HEK293 (cell line): ENCODE results near the gene VEZF1.

Experiments
- BCL6B ChIP-seq: fragments of 450-650 bp; formaldehyde crosslinking; IDR thresholded peaks from 2 replicates; pipeline ENCODE4 v1.5.1; 2017; ENCODE audit warnings: missing biosample characterization, missing genetic modification characterization
- FEZF1 ChIP-seq: fragments of 450-650 bp; formaldehyde crosslinking; IDR thresholded peaks from 2 replicates; pipeline ENCODE4 v1.5.1; 2016; ENCODE audit warnings: missing biosample characterization, missing genetic modification characterization
- GLI2 ChIP-seq: fragments of 450-650 bp; formaldehyde crosslinking; IDR thresholded peaks from 2 replicates; pipeline ENCODE4; 2017; ENCODE audit warnings: missing biosample characterization, missing genetic modification characterization, low read depth, borderline replicate concordance
- HOXC10 ChIP-seq: sonication (generic); formaldehyde crosslinking; IDR thresholded peaks from 2 replicates; pipeline ENCODE4 v1.8.1; 2023; ENCODE audit warnings: mild to moderate bottlenecking, missing genetic modification reagents
- MZF1 ChIP-seq: fragments of 450-650 bp; formaldehyde crosslinking; IDR thresholded peaks from 2 replicates; pipeline ENCODE4 v1.5.1; 2017; ENCODE audit warnings: missing biosample characterization, missing genetic modification characterization, borderline replicate concordance
- OVOL3 ChIP-seq: fragments of 450-650 bp; formaldehyde crosslinking; IDR thresholded peaks from 2 replicates; pipeline ENCODE4 v1.5.1; 2016; ENCODE audit warnings: missing biosample characterization, missing genetic modification characterization
- PRDM4 ChIP-seq: fragments of 450-650 bp; formaldehyde crosslinking; IDR thresholded peaks from 2 replicates; pipeline ENCODE4 v1.5.1; 2017; ENCODE audit warnings: missing biosample characterization, missing genetic modification characterization
- REPIN1 ChIP-seq: fragments of 450-650 bp; formaldehyde crosslinking; IDR thresholded peaks from 2 replicates; pipeline ENCODE4 v1.5.1; 2017; ENCODE audit warnings: missing biosample characterization, missing genetic modification characterization, low read depth
- SALL2 ChIP-seq: fragments of 450-650 bp; formaldehyde crosslinking; IDR thresholded peaks from 2 replicates; pipeline ENCODE4 v1.5.0; 2017; ENCODE audit warnings: missing biosample characterization, mild to moderate bottlenecking, missing genetic modification characterization, borderline replicate concordance
- TRIM28 ChIP-seq: IDR thresholded peaks from 2 replicates; pipeline ENCODE4 v1.6.1; 2011; ENCODE audit warnings: low read length, control low read depth, borderline replicate concordance
- ZBTB11 ChIP-seq: fragments of 450-650 bp; formaldehyde crosslinking; conservative IDR thresholded peaks from 2 replicates; pipeline ENCODE4 v1.5.1; 2016; ENCODE audit warnings: low read depth, missing biosample characterization, missing genetic modification characterization
- ZBTB6 ChIP-seq: fragments of 450-650 bp; formaldehyde crosslinking; IDR thresholded peaks from 2 replicates; pipeline ENCODE4 v1.5.1; 2017; ENCODE audit warnings: missing biosample characterization, missing genetic modification characterization
- ZEB2 ChIP-seq: fragments of 450-650 bp; formaldehyde crosslinking; IDR thresholded peaks from 2 replicates; pipeline ENCODE4 v1.5.1; 2016; ENCODE audit warnings: missing biosample characterization, missing genetic modification characterization
- ZFP3 ChIP-seq: fragments of 450-650 bp; formaldehyde crosslinking; IDR thresholded peaks from 2 replicates; pipeline ENCODE4 v1.5.1; 2016; ENCODE audit warnings: low read depth, missing biosample characterization, missing genetic modification characterization
- ZFP37 ChIP-seq: fragments of 450-650 bp; formaldehyde crosslinking; IDR thresholded peaks from 2 replicates; pipeline ENCODE4 v1.5.1; 2016; ENCODE audit warnings: missing biosample characterization, missing genetic modification characterization
- ZFP41 ChIP-seq: fragments of 450-650 bp; formaldehyde crosslinking; IDR thresholded peaks from 2 replicates; pipeline ENCODE4 v1.5.1; 2016; ENCODE audit warnings: missing biosample characterization, missing genetic modification characterization, borderline replicate concordance
- ZNF133 ChIP-seq: fragments of 450-650 bp; formaldehyde crosslinking; IDR thresholded peaks from 2 replicates; pipeline ENCODE4 v1.5.1; 2016; ENCODE audit warnings: missing biosample characterization, missing genetic modification characterization
- ZNF174 ChIP-seq: fragments of 450-650 bp; formaldehyde crosslinking; IDR thresholded peaks from 2 replicates; pipeline ENCODE4 v1.5.0; 2017; ENCODE audit warnings: missing biosample characterization, mild to moderate bottlenecking, missing genetic modification characterization
- ZNF18 ChIP-seq: fragments of 450-650 bp; formaldehyde crosslinking; IDR thresholded peaks from 2 replicates; pipeline ENCODE4 v1.5.1; 2016; ENCODE audit warnings: missing biosample characterization, missing genetic modification characterization
- ZNF24 ChIP-seq: fragments of 450-650 bp; formaldehyde crosslinking; IDR thresholded peaks from 2 replicates; pipeline ENCODE4 v1.5.1; 2016; ENCODE audit warnings: missing biosample characterization, missing genetic modification characterization
- ZNF302 ChIP-seq: fragments of 450-650 bp; formaldehyde crosslinking; IDR thresholded peaks from 2 replicates; pipeline ENCODE4 v1.5.1; 2016; ENCODE audit warnings: missing biosample characterization, missing genetic modification characterization, low read depth
- ZNF394 ChIP-seq: fragments of 450-650 bp; formaldehyde crosslinking; IDR thresholded peaks from 2 replicates; pipeline ENCODE4 v1.5.1; 2016; ENCODE audit warnings: missing biosample characterization, missing genetic modification characterization, mild to moderate bottlenecking, moderate library complexity, borderline replicate concordance
- ZNF561 ChIP-seq: fragments of 450-650 bp; IDR thresholded peaks from 2 replicates; pipeline ENCODE4 v1.5.1; 2018; ENCODE audit warnings: missing biosample characterization, missing genetic modification characterization, borderline replicate concordance
- ZNF585B ChIP-seq: fragments of 450-650 bp; formaldehyde crosslinking; IDR thresholded peaks from 2 replicates; pipeline ENCODE4 v1.5.1; 2016; ENCODE audit warnings: missing biosample characterization, missing genetic modification characterization
- ZNF639 ChIP-seq: fragments of 450-650 bp; formaldehyde crosslinking; IDR thresholded peaks from 2 replicates; pipeline ENCODE4 v1.5.1; 2016; ENCODE audit warnings: missing biosample characterization, missing genetic modification characterization
- ZNF776 ChIP-seq: fragments of 450-650 bp; formaldehyde crosslinking; IDR thresholded peaks from 2 replicates; pipeline ENCODE4 v1.5.0; 2017; ENCODE audit warnings: missing biosample characterization, missing genetic modification characterization, borderline replicate concordance
- ZSCAN18 ChIP-seq: fragments of 450-650 bp; formaldehyde crosslinking; IDR thresholded peaks from 2 replicates; pipeline ENCODE4 v1.5.1; 2016; ENCODE audit warnings: missing biosample characterization, missing genetic modification characterization
- ZXDB ChIP-seq: fragments of 450-650 bp; formaldehyde crosslinking; IDR thresholded peaks from 2 replicates; pipeline ENCODE4 v1.5.1; 2016; ENCODE audit warnings: missing biosample characterization, missing genetic modification characterization

The VEZF1 gene

GRCh38 chr17:57924677-57925076 lies 63.4 kb downstream of the VEZF1 start (continued):
- TF ChIP-seq PRDM4 (tag by site-specific recombination), result peak; percentile 53; the same call in 1 of the 2 replicates
- no peak for TF ChIP-seq ZFP3 (tag by site-specific recombination)
- no peak for TF ChIP-seq ZEB2 (tag by site-specific recombination)
- no peak for TF ChIP-seq ZBTB11
- TF ChIP-seq ZNF561 (tag by site-specific recombination), result no peak; the same call in 1 of the 2 replicates
- peak; percentile 75 for TF ChIP-seq FEZF1 (tag by site-specific recombination)
- TF ChIP-seq ZNF776 (tag by site-specific recombination), result no peak
- TF ChIP-seq ZNF639 (tag by site-specific recombination), result no peak
- no peak for TF ChIP-seq GLI2 (tag by site-specific recombination)
- no peak for TF ChIP-seq REPIN1
- no peak for TF ChIP-seq ZNF302 (tag by site-specific recombination)
- no peak for TF ChIP-seq ZNF133 (tag by site-specific recombination)
- no peak for TF ChIP-seq SALL2 (tag by site-specific recombination)
- no peak for TF ChIP-seq ZNF174
- TF ChIP-seq ZNF585B (tag by site-specific recombination), result no peak
- no peak for TF ChIP-seq ZFP37
- no peak for TF ChIP-seq MZF1 (tag by site-specific recombination)
- TF ChIP-seq ZXDB, result no peak
- TF ChIP-seq ZNF394 (tag by site-specific recombination), result no peak
- TF ChIP-seq ZSCAN18 (tag by site-specific recombination), result no peak
- no peak for TF ChIP-seq OVOL3 (tag by site-specific recombination)
- no peak for TF ChIP-seq HOXC10 (CRISPR knock-in tag)
- TF ChIP-seq ZBTB6 (tag by site-specific recombination), result 0 out of 2 replicates have a peak, but pooled peaks have one; percentile 4
- TF ChIP-seq TRIM28, result no peak
- TF ChIP-seq ZFP41 (tag by site-specific recombination), result no peak
- 0 out of 2 replicates have a peak, but pooled peaks have one; percentile 24 for TF ChIP-seq ZNF24 (tag by site-specific recombination)
- no peak for TF ChIP-seq BCL6B (tag by site-specific recombination)
- 0 out of 2 replicates have a peak, but pooled peaks have one; percentile 47 for TF ChIP-seq ZNF18 (tag by site-specific recombination)
